H9 (cell line): ENCODE measurements around the gene MKRN2. TPM values are rescaled to one million over a fixed set of nuclear protein-coding genes. Genes with fewer than 3 reads are reported as not detected.
A peak's percentile ranks its signal among the peaks of the same experiment; 100 is the strongest.

Source experiments
- DNase-seq: peaks from one replicate; pipeline ENCODE4 v3.0.0-alpha.2; 2017
- H2AFZ ChIP-seq: one replicate; pipeline ENCODE4 v1.6.1; 2013; ENCODE audit warnings: mild to moderate bottlenecking, low read length, control low read depth, moderate library complexity
- H2AK5ac ChIP-seq: 2 replicates; pipeline ENCODE4 v1.6.1; 2013; ENCODE audit warnings: low read length, control low read depth, mixed read lengths; ENCODE audit not compliant: insufficient read length
- H2BK120ac ChIP-seq: one replicate; pipeline ENCODE4 v1.6.1; 2013; ENCODE audit warnings: low read depth, mild to moderate bottlenecking, low read length, control low read depth, inconsistent platforms; ENCODE audit not compliant: poor library complexity, severe bottlenecking
- H2BK12ac ChIP-seq: 2 replicates; pipeline ENCODE4 v1.6.1; 2013; ENCODE audit warnings: low read length, control low read depth, mixed read lengths, low read depth; ENCODE audit not compliant: insufficient read length
- H2BK15ac ChIP-seq: 2 replicates; pipeline ENCODE4 v1.6.1; 2013; ENCODE audit warnings: low read depth, low read length, control low read depth
- H2BK20ac ChIP-seq: one replicate; pipeline ENCODE4 v1.6.1; 2013; ENCODE audit warnings: low read depth, mild to moderate bottlenecking, low read length, control low read depth, inconsistent platforms; ENCODE audit not compliant: poor library complexity, severe bottlenecking
- H2BK5ac ChIP-seq: 2 replicates; pipeline ENCODE4 v1.6.1; 2013; ENCODE audit warnings: low read length, control low read depth, mixed read lengths; ENCODE audit not compliant: insufficient read length
- H3K14ac ChIP-seq: 2 replicates; pipeline ENCODE4 v1.6.1; 2013; ENCODE audit warnings: low read length, control low read depth; ENCODE audit not compliant: insufficient read depth
- H3K18ac ChIP-seq: 2 replicates; pipeline ENCODE4 v1.6.1; 2013; ENCODE audit warnings: low read depth, mild to moderate bottlenecking, mixed read lengths, low read length, control low read depth; ENCODE audit not compliant: insufficient read length
- H3K23ac ChIP-seq: 2 replicates; pipeline ENCODE4 v1.6.1; 2013; ENCODE audit warnings: low read length, control low read depth, mixed read lengths, low read depth; ENCODE audit not compliant: insufficient read length
- H3K23me2 ChIP-seq: 2 replicates; pipeline ENCODE4 v1.6.1; 2013; ENCODE audit warnings: low read depth, mild to moderate bottlenecking, mixed read lengths, low read length, control low read depth; ENCODE audit not compliant: insufficient read length, poor library complexity, severe bottlenecking
- H3K27ac ChIP-seq: 2 replicates; pipeline ENCODE4 v1.5.1; 2013; ENCODE audit warnings: low read length, control low read depth, mixed read lengths, low read depth; ENCODE audit not compliant: insufficient read length
- H3K27me3 ChIP-seq: 2 replicates; pipeline ENCODE4 v1.6.1; 2013; ENCODE audit warnings: low read length, control low read depth, inconsistent platforms; ENCODE audit not compliant: insufficient read depth
- H3K4ac ChIP-seq: 2 replicates; pipeline ENCODE4 v1.6.1; 2013; ENCODE audit warnings: low read depth, mild to moderate bottlenecking, control low read depth, inconsistent platforms, low read length, moderate library complexity
- H3K4me1 ChIP-seq: 2 replicates; pipeline ENCODE4 v1.6.1; 2013; ENCODE audit warnings: low read length, control low read depth, inconsistent platforms; ENCODE audit not compliant: insufficient read depth
- H3K4me2 ChIP-seq: 2 replicates; pipeline ENCODE4 v1.6.1; 2013; ENCODE audit warnings: low read length, control low read depth, mixed read lengths; ENCODE audit not compliant: insufficient read length, insufficient read depth
- H3K56ac ChIP-seq: 2 replicates; pipeline ENCODE4 v1.6.1; 2013; ENCODE audit warnings: low read depth, mild to moderate bottlenecking, mixed read lengths, low read length, control low read depth; ENCODE audit not compliant: insufficient read length
- H3K79me1 ChIP-seq: 2 replicates; pipeline ENCODE4 v1.6.1; 2013; ENCODE audit warnings: low read depth, mild to moderate bottlenecking, moderate library complexity, low read length, control low read depth, inconsistent platforms; ENCODE audit not compliant: insufficient read depth, poor library complexity, severe bottlenecking
- H3K79me2 ChIP-seq: 2 replicates; pipeline ENCODE4 v1.6.1; 2013; ENCODE audit warnings: low read length, control low read depth, inconsistent platforms; ENCODE audit not compliant: insufficient read depth
- H3K9ac ChIP-seq: 2 replicates; pipeline ENCODE4 v1.6.1; 2013; ENCODE audit warnings: low read length, control low read depth, mixed read lengths; ENCODE audit not compliant: insufficient read length; ENCODE audit errors: extremely low read depth
- H3K9me3 ChIP-seq: one replicate; pipeline ENCODE4 v1.6.1; 2013; ENCODE audit warnings: low read depth, low read length, inconsistent platforms; ENCODE audit not compliant: control insufficient read depth
- H3T11ph ChIP-seq: one replicate; pipeline ENCODE4 v1.6.1; 2013; ENCODE audit warnings: mild to moderate bottlenecking, low read length, control low read depth, inconsistent platforms
- H4K20me1 ChIP-seq: one replicate; pipeline ENCODE4 v1.6.1; 2013; ENCODE audit not compliant: control insufficient read depth, insufficient read length, insufficient read depth
- H4K5ac ChIP-seq: 2 replicates; pipeline ENCODE4 v1.6.1; 2013; ENCODE audit warnings: low read depth, mild to moderate bottlenecking, mixed read lengths, low read length, control low read depth; ENCODE audit not compliant: insufficient read length
- H4K8ac ChIP-seq: replicated peaks from 2 replicates; pipeline ENCODE4 v1.6.1; 2013; ENCODE audit warnings: low read length, control low read depth, mixed read lengths, low read depth; ENCODE audit not compliant: insufficient read length
- H4K91ac ChIP-seq: 2 replicates; pipeline ENCODE4 v1.6.1; 2013; ENCODE audit warnings: low read depth, mild to moderate bottlenecking, moderate library complexity, mixed read lengths, low read length, control low read depth; ENCODE audit not compliant: insufficient read length
- H3K27ac Mint-ChIP-seq, 3 experiments: 2 replicates in 2 of 3; 3 replicates in 1 of 3; pipeline ENCODE4 v1.8.0; 2020 to 2021; ENCODE audit warnings: mixed read lengths in 3 of 3, mild to moderate bottlenecking in 1 of 3, moderate library complexity in 1 of 3
- H3K27me3 Mint-ChIP-seq: 2 replicates; pipeline ENCODE4 v1.8.0; 2021; ENCODE audit warnings: low read depth, mild to moderate bottlenecking, moderate library complexity, mixed read lengths
- H3K36me3 Mint-ChIP-seq, 3 experiments: 2 replicates in 2 of 3; 3 replicates in 1 of 3; pipeline ENCODE4 v1.8.0; 2020 to 2021; ENCODE audit warnings: low read depth in 3 of 3, mixed read lengths in 3 of 3; ENCODE audit not compliant: insufficient read depth in 1 of 3
- H3K4me1 Mint-ChIP-seq, 2 experiments: 2 replicates each; pipeline ENCODE4 v1.8.0; 2020; ENCODE audit warnings: mixed read lengths in 2 of 2
- H3K4me3 Mint-ChIP-seq, 2 experiments: 2 replicates in 1 of 2; 3 replicates in 1 of 2; pipeline ENCODE4 v1.8.0; 2020 to 2021; ENCODE audit warnings: mild to moderate bottlenecking in 2 of 2, mixed read lengths in 2 of 2, moderate library complexity in 1 of 2
- H3K9me3 Mint-ChIP-seq, 2 experiments: 2 replicates in 1 of 2; 3 replicates in 1 of 2; pipeline ENCODE4 v1.8.0; 2020; ENCODE audit warnings: mild to moderate bottlenecking in 2 of 2, mixed read lengths in 2 of 2, moderate library complexity in 1 of 2
- WGBS: extraction: QIAGEN DNeasy Blood & Tissue Kit; methylation state at CpG from one replicate; pipeline ENCODE4 v1.1.7; 2013; ENCODE audit warnings: missing lambda C conversion rate, low lambda C conversion rate, mixed read lengths; ENCODE audit not compliant: insufficient read length; ENCODE audit errors: extremely low coverage; 5-methylcytosine and 5-hydroxymethylcytosine counted together
- total RNA-seq: library from RNA; stranded (reverse); gene quantifications from 2 replicates; pipeline ENCODE4 v1.2.1, GENCODE V29; 2021
- TF ChIP-seq, protein P1 (sequence below): fragments of 200-600 bp; sonication (generic); conservative IDR thresholded peaks from 3 replicates; pipeline ENCODE4 v1.8.0; 2021; ENCODE audit warnings: antibody characterized with exemption, mild to moderate bottlenecking

The MKRN2 gene
- total RNA-seq, 1 experiment from 2014 or later: 18.1 TPM

DNA sequence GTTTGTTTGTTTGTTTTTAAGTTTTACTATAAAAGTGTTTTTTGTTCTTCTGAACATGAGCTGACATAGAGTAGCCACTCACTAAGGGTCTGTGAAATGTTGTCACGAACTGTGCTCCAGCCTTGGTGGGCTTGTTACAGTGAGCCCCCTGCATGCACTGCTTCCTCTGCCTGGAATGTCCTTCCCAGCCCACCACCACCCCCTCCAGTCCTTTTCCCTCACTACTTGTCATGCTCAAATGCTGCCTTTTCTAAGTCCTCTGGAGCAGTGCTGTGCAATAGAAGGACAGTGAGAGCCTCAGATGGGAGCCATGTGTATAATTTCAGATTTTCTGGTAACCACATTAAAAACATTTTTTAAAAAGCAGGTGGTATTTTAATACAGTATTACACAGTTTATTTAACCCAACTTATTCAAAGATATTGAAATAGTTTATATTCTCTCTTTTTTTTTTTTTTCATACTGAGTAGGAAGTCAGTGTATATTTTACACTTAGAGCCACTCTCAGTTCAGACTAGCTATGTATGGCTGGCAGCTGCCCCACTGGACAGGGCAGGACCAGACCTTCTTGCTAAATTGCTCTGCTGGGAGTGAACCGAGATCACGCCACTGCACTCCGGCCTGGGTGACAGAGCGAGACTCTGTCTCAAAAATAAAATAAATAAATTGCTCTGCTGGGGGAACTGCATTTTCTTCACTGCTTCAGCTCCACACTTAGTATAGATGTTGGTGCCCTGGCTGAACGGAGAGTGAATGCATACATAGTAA lies 38.4 kb upstream of the MKRN2 start:
- TF ChIP-seq, protein P1, sequence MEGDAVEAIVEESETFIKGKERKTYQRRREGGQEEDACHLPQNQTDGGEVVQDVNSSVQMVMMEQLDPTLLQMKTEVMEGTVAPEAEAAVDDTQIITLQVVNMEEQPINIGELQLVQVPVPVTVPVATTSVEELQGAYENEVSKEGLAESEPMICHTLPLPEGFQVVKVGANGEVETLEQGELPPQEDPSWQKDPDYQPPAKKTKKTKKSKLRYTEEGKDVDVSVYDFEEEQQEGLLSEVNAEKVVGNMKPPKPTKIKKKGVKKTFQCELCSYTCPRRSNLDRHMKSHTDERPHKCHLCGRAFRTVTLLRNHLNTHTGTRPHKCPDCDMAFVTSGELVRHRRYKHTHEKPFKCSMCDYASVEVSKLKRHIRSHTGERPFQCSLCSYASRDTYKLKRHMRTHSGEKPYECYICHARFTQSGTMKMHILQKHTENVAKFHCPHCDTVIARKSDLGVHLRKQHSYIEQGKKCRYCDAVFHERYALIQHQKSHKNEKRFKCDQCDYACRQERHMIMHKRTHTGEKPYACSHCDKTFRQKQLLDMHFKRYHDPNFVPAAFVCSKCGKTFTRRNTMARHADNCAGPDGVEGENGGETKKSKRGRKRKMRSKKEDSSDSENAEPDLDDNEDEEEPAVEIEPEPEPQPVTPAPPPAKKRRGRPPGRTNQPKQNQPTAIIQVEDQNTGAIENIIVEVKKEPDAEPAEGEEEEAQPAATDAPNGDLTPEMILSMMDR: no peak
- Histone ChIP-seq H2BK15ac (no peak overlapping the region), H4K5ac (no peak overlapping the region), H3K14ac (no peak overlapping the region), H4K20me1 (no peaks in the 10 kb centered on the region), H3K9ac (no peak overlapping the region), H3K4ac (no peak overlapping the region), H2BK12ac (no peak overlapping the region), H2BK120ac (no peak overlapping the region), H3K56ac (no peak overlapping the region), H3K18ac (no peak overlapping the region), H3K79me1 (no peaks in the 10 kb centered on the region), H4K8ac (no peak overlapping the region), H2AK5ac (no peak overlapping the region), H4K91ac (no peak overlapping the region), H3K27me3 (no peaks in the 10 kb centered on the region), H2AFZ (no peak overlapping the region), H3K27ac (no peak overlapping the region), H2BK20ac (no peak overlapping the region), H3K4me2 (no peak overlapping the region), H2BK5ac (no peak overlapping the region), H3K4me1 (no peaks in the 10 kb centered on the region), H3T11ph (no peak overlapping the region), H3K23ac (no peak overlapping the region), H3K79me2 (no peaks in the 10 kb centered on the region), H3K23me2 (no peaks in the 10 kb centered on the region), H3K9me3 (no peaks in the 10 kb centered on the region)
- Mint-ChIP-seq H3K9me3 (peaks cover 0 to 5% of the 10 kb centered on the region in 2 experiments; a peak in 1 of 5 replicates), H3K36me3 (peaks cover 17 to 36% (median 22%) of the 10 kb centered on the region in 3 experiments), H3K4me3 (no peak overlapping the region), H3K4me1 (no peaks in the 10 kb centered on the region), H3K27ac (peak overlapping the region in 2 of 3 experiments; percentile 40 to 85; a peak in 3 of 7 replicates), H3K27me3 (no peaks in the 10 kb centered on the region)
- WGBS: no CpG with 5 or more reads among the region's 6 CpGs
- no peak for DNase-seq
